Erythroblast (primary cell): ENCODE results near the gene GPR87.

Experiments
- GATA1 ChIP-seq: IDR thresholded peaks from 2 replicates; pipeline ENCODE4 v1.6.1; 2011; ENCODE audit warnings: low read depth, mild to moderate bottlenecking, control low read depth, low read length, moderate library complexity
- POLR2A ChIP-seq: IDR thresholded peaks from 2 replicates; pipeline ENCODE4 v1.6.1; 2011; ENCODE audit warnings: mild to moderate bottlenecking, low read length

DNA sequence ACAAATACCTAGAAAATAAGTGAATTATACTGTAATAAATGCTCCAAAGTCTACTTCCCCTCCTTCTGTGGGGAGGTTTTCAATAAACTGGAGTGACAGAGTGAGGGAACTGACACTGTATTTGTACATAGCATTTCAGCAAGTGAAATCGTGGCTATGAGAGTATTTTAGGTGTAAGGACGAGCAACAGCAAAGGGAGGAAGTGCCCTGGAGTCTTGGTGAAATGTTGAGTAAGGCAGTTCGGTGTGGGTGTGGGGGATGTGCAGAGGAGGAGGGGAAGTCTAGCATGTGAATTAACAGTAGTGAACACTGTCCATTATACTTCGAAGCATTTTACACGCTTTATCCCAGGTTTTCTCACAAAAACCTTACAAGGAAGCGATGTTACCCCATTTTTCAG lies 30.8 kb upstream of the GPR87 start:
- TF ChIP-seq POLR2A, result no peak
- no peak for TF ChIP-seq GATA1
